Prostate gland (tissue), 2 donors: ENCODE measurements around the gene VAV2. TPM values are rescaled to one million over a fixed set of nuclear protein-coding genes. Genes with fewer than 3 reads are reported as not detected.

Source experiments
- DNase-seq: peaks from one replicate; pipeline ENCODE4 v3.0.0-alpha.2; 2019; ENCODE audit warnings: low spot score
- H3K27ac ChIP-seq, 2 donors: fragments of 200-600 bp; sonication (generic); 2 replicates each; pipeline ENCODE4 v1.5.1; 2017 to 2019
- H3K27me3 ChIP-seq: fragments of 200-600 bp; sonication (generic); replicated peaks from 2 replicates; pipeline ENCODE4 v1.5.1; 2019; ENCODE audit not compliant: insufficient read depth
- H3K36me3 ChIP-seq, 2 donors: fragments of 200-600 bp; sonication (generic); 1 replicate in 1 of 2; 2 replicates in 1 of 2; pipeline versions ENCODE4 v1.5.1 to v1.8.1; 2017 to 2019
- H3K4me1 ChIP-seq: fragments of 200-600 bp; sonication (generic); replicated peaks from 2 replicates; pipeline ENCODE4 v1.5.1; 2019
- H3K4me3 ChIP-seq, 2 donors: fragments of 200-600 bp; sonication (generic); 2 replicates each; pipeline ENCODE4 v1.5.1; 2017 to 2019
- H3K9me3 ChIP-seq: fragments of 200-600 bp; sonication (generic); 2 replicates; pipeline ENCODE4 v1.5.1; 2017
- CTCF ChIP-seq, 4 experiments: fragments of 200-600 bp in 2 of 4; fragments of 450-650 bp in 2 of 4; sonication (generic) in 2 of 4; IDR thresholded peaks; 1 replicate in 3 of 4; 2 replicates in 1 of 4; pipeline ENCODE4 v1.5.1; 2016 to 2019; ENCODE audit warnings: antibody characterized with exemption in 4 of 4, mild to moderate bottlenecking in 2 of 4, moderate library complexity in 2 of 4
- POLR2A ChIP-seq: fragments of 450-650 bp; IDR thresholded peaks from one replicate; pipeline ENCODE4 v1.6.1; 2016; ENCODE audit warnings: antibody characterized with exemption, mild to moderate bottlenecking
- POLR2AphosphoS5 ChIP-seq: sonication (generic); formaldehyde crosslinking; IDR thresholded peaks from one replicate; pipeline ENCODE4 v1.6.1; 2017; ENCODE audit warnings: antibody characterized with exemption
- WGBS: methylation state at CpG from one replicate; pipeline ENCODE4 v1.1.5; 2018; 5-methylcytosine and 5-hydroxymethylcytosine counted together
- intact Hi-C: fragments of 100-400 bp; cut with DNase I; formaldehyde crosslinking; loops from one replicate; pipeline ENCODE4 v1.14.2; 2022
- total RNA-seq, 2 donors: library from RNA; depleted of rRNA; stranded (reverse); fragments of >200 nt; gene quantifications; one replicate each; pipeline ENCODE4 v1.1.0, GENCODE V29; 2016

The VAV2 gene
- total RNA-seq, 2 donors from 2014 or later = 13.5 to 19.5 TPM

- H3K27me3 ChIP-seq = no peaks in the 10 kb centered on the region
- WGBS = 93% methylated on average over 18 of the region's 19 CpGs
- no peak overlapping the region for H3K4me3 ChIP-seq
- H3K36me3 ChIP-seq = peaks cover 7 to 24% of the 10 kb centered on the region in 2 donors
- intact Hi-C loops = no loop called here
- no peaks in the 10 kb centered on the region for H3K4me1 ChIP-seq
- no peak overlapping the region for H3K27ac ChIP-seq
- no peak for DNase-seq
- H3K9me3 ChIP-seq = no peaks in the 10 kb centered on the region
- no peak for TF ChIP-seq POLR2AphosphoS5
- no peak for TF ChIP-seq CTCF (IDR thresholded peaks at IDR 0.05)
- no peak for TF ChIP-seq POLR2A
Observed at GRCh38 chr9:134034215-134035040, 42.3 kb upstream of the VAV2 start.

- no peak for TF ChIP-seq POLR2AphosphoS5
- no peak for TF ChIP-seq POLR2A
- TF ChIP-seq CTCF (IDR thresholded peaks at IDR 0.05) = no peak
- intact Hi-C loops = no loop called here
- DNase-seq = no peak
- no peak overlapping the region for H3K4me3 ChIP-seq
- H3K9me3 ChIP-seq = no peaks in the 10 kb centered on the region
- peaks cover 7 to 30% of the 10 kb centered on the region in 2 donors for H3K36me3 ChIP-seq
- H3K4me1 ChIP-seq = no peaks in the 10 kb centered on the region
- WGBS = 92% methylated on average over 26 of the region's 26 CpGs
- no peak overlapping the region for H3K27ac ChIP-seq
- H3K27me3 ChIP-seq = no peaks in the 10 kb centered on the region
Observed at GRCh38 chr9:134033516-134034214, 41.5 kb upstream of the VAV2 start.

- 90% methylated on average over 40 of the region's 40 CpGs for WGBS
- Histone ChIP-seq H3K36me3 (peaks cover 7 to 30% of the 10 kb centered on the region in 2 donors), H3K9me3 (no peaks in the 10 kb centered on the region), H3K4me1 (no peaks in the 10 kb centered on the region), H3K4me3 (no peak overlapping the region), H3K27ac (no peak overlapping the region), H3K27me3 (no peaks in the 10 kb centered on the region)
- no peak for TF ChIP-seq POLR2A
- TF ChIP-seq CTCF (IDR thresholded peaks at IDR 0.05) = no peak
- no peak for TF ChIP-seq POLR2AphosphoS5
- intact Hi-C loops = no loop called here
- no peak for DNase-seq
Observed at GRCh38 chr9:134032456-134033222, 40.5 kb upstream of the VAV2 start.

GRCh38 chr9:134031783-134032182, 39.7 kb upstream of the VAV2 start:
- Histone ChIP-seq H3K9me3 (no peaks in the 10 kb centered on the region), H3K4me1 (no peaks in the 10 kb centered on the region), H3K27ac (no peak overlapping the region), H3K4me3 (no peak overlapping the region), H3K27me3 (no peaks in the 10 kb centered on the region), H3K36me3 (peaks cover 7 to 30% of the 10 kb centered on the region in 2 donors)
- no peak for DNase-seq
- 90% methylated on average over 14 of the region's 14 CpGs for whole genome bisulfite sequencing
- TF ChIP-seq POLR2AphosphoS5 (no peak), CTCF (IDR thresholded peaks at IDR 0.05) (no peak), POLR2A (no peak)
- intact Hi-C loops = no loop called here
